Stimulated activated CD8-positive, alpha-beta memory T cell treated with anti-CD3 and anti-CD28 coated beads, Interleukin-12 subunit alpha, Interleukin-12 subunit beta, amount 100 ng/mL, for 24 hours (primary cell): Measurements from ENCODE around the gene TBXA2R.
"Not testable (repeated sequence)": the region's sequence is repeated elsewhere in the genome, so short reads cannot be mapped to it uniquely, and the experiment has no call there.

Experiments used
- DNase-seq: peaks from one replicate; pipeline ENCODE4 v3.0.0-alpha.2; 2020; ENCODE audit errors: extremely low read depth

TBXA2R gene

DNA sequence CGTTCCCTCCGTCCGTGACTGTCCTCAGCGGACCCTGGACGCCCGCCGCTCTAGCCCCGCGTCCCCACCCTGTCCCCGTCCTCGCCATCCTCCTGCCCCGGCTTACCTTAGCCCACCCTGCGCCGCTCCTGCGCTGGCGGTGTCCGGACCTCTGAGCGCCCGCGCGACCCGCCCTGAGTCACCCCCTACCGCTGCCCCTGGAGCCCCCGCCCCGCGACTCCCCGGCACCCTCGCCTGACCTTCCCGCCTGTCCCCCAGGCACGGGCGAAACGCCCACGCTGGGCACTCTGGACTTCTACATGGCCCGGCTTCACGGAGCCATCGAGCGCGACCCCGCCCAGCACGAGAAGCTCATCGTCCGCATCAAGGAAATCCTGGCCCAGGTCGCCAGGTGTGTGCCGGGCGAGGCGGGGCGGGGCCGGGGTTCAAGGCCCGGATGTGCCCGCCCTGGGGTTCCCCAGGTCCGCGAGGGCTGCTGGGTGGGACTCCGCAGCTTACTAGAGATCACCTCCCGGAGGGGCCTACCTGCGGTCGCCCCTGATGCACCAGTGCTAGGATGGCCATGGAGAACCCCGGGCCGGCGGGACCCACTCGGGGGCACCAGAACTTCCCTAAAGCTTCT is 28.8 kb downstream of the TBXA2R start:
- DNase-seq = no peak

DNA sequence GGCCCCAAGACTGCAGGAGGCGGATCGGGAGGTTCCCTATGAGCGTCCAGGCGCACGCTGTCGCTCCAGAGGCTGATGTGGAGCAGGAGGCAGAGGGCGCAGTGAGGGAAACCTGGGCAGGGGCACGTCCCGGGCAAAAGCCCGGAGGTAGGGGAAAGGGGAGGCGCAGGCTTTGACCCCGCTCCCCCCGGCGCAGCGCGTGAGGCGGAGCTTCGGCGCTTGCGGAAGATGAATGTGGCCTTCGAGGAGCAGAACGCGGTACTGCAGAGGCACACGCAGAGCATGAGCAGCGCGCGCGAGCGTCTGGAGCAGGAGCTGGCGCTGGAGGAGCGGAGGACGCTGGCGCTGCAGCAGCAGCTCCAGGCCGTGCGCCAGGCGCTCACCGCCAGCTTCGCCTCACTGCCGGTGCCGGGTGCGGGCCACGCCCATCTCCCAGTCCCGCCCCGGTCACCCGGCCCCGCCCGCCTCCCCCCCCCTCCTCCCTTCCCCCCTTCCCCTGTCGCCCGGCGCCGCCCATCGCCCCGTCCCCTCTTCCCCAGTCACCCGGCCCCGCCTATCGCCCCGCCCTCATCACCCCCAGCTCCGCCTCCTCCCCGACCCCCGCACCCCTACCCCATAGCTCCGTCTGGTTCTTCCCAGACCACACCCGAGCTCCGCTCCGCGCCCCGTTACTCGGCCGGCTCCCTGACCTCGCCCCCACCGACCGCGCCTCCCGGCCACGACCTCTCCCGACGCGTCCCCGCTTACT is 29.8 kb downstream of the TBXA2R start:
- no peak for DNase-seq

DNA sequence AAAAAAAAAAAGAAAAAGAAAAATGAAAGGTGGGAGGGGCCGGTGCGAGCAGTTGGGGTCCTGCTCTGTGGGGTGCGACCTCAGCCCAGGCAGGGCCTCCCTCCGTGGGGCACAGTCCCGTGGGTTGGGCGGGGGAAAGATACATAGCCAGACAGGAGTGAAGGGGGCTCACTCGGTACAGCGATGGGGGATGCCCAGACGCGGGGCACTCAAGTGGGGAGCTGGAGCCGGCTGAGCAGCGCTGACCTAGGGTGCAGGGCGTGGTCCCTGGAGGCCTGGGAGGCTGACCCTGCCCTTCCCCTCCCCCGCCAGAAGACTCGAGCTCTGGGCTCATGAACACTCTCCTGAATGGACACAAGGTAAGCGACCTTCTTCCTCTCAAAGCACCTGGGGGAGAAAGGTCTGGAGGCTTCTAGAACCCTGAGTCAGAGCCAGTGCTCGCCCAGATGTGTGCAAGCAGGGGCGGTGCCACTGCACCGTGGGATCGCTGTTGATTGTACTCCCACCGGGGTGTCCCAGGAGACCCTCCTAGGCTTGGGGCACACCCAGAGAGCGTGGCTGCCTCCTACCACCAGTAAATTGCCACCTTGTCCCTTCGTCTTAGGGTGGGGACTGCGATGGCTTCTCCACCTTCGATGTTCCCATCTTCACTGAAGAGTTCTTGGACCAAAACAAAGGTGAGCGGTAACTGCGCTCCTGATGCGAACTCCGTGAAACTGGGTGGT is 30.6 kb downstream of the TBXA2R start:
- no peak for DNase-seq

DNA sequence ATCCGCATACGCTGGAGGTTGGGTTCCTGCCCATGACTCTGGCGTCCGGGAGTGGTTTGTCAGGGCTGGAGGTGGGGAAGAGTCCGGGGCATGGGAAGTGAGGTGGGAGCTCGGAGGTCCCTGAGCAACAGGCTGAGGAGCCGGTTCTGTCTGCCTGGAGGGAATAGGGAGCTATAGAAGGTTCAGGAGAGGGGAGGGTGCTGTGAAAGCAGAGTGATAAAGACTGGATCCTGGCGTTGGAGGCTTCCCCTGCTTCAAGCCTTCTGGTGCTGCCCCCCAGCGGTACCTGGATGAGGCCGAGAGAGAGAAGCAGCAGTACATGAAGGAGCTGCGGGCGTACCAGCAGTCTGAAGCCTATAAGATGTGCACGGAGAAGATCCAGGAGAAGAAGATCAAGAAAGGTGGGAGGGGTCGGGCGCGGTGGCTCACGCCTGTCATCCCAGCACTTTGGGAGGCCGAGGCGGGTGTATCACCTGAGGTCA is 31.4 kb downstream of the TBXA2R start:
- DNase-seq = no peak

DNA sequence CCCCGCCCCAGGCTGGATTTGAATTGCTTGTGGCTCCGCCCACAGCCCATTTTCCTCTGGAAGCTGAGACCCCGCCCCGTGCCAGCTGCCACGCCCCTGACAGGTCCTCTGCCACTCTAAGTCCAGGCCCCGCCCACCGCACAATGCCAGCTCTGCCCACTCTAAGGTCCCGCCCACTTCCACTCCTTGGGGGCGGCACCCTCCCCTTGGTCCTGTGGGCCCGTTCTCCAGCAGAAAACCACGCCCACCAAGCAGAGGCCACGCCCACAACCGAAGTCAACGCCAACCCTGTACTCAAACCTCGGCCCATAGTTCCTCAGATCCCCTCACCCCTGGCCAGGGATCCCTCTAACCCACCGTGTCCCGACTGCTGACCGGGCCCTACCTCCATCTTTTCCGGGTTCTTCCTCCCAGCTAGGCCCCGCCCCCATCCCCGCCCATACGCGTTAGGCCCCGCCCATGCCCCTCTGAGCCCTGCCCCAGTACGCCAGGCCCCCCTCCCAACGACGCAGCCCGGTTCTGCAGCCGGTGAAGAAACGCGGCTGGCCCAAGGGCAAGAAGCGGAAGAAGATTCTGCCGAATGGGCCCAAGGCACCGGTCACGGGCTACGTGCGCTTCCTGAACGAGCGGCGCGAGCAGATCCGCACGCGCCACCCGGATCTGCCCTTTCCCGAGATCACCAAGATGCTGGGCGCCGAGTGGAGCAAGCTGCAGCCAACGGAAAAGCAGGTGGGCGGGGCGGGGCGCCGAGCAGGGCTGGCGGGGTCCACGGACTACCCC is 32.6 kb downstream of the TBXA2R start:
- DNase-seq = peak; percentile 54

DNA sequence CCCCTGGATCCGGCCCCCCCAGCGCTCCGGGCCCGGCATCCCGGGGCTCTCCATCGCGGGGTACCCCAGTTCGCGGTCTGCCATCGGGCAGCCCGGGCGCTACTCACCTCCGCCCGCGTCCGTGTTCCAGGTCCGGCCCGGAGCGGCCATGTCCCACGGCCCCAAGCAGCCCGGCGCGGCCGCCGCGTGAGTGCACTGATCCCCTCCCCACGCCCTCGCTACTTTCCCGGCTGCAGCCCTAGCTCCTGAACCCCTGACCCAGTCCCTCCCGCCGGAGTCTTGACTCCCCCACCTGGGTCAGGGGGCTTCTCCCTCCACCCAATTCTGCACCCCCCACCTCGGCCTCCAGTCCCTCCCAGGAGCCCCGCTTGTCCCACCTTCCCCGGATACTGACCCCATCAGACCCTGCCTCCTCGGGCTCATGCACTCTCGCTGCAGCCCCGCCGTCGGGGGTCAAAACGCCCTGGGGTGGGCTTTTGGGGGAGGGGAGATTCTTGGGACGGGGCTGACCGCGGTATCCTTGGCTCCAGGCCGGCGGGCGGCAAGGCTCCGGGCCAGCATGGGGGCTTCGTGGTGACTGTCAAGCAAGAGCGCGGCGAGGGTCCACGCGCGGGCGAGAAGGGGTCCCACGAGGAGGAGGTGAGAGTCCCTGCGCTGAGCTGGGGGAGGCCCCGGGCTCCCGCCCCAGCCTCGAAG is 33.4 kb downstream of the TBXA2R start:
- DNase-seq = no peak

DNA sequence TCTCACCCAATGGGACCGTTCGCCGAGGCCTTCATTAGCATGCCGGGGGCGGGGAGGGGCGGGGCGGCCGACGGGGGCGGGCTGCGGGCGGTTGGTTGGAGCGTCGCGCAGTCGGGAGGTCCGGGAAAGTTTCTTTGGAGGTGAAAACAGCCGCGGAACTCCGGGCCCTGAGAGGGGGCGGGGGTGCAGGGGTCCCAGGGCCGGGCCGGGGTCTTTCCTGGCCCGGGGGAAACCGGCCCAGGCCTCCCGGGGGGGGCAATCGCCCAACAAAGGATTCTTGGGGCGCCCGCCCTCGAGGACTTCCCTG is 33.9 kb downstream of the TBXA2R start, which contains the start of gene HMG20B:
HMG20B (plus strand) TSS at position 90 of the 307 bp plus-strand sequence. CDS start 366 bp downstream, outside the sequence.
- DNase-seq = no peak

DNA sequence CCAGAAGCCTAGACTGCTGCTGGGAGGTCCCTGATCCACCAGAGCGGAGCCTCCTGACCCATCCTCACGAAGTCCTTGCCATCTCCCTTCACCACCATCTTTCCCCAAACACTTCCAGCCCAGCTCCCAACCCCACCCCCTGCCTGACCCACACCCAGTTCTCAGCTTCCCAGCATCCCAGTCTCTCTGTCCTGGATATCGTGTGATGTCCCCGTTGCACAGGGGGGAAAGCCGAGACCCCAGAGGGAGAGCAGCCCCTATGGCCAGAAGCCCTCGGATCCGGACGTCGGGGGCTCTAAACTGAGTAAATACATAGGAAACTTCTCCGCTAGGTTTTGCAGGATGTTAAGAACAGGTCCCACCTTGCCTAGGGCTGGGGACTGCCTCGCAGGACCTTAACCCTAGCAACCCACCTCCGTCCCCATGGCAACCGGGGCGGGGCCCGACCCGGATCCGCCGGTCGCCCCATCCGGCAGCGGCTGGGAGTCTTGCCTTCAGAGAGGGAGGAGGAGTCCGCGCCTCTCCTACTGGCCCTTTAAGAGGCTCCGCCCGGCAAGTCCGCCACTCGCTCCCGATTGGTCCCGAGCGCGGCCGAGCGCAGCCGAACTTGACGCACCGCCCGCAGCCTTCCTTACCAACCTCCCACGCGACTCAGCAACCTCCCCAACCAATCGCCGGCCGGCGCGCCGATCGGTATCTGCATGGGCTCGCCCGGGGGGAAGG is 34.4 kb downstream of the TBXA2R start:
- peak; percentile 99 for DNase-seq

DNA sequence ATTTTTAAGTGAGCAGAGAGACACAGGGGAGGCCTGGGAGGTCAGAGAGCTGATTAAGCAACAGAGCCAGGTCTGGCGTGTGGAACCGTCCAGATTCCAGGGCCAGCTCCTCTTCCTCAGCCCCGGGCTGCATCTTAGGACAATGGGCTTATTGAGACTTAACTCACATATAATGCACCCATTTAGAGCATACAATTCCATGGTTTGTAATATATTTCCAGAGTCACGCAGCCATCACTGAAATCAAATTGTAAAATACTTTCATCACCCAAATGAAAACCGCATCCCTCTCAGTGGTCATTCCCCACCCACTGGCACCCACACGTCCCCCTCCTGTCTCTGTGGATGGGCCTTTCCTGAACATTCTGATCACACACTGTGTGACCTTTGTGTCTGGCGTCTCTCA is 36.1 kb downstream of the TBXA2R start:
- no peak for DNase-seq

DNA sequence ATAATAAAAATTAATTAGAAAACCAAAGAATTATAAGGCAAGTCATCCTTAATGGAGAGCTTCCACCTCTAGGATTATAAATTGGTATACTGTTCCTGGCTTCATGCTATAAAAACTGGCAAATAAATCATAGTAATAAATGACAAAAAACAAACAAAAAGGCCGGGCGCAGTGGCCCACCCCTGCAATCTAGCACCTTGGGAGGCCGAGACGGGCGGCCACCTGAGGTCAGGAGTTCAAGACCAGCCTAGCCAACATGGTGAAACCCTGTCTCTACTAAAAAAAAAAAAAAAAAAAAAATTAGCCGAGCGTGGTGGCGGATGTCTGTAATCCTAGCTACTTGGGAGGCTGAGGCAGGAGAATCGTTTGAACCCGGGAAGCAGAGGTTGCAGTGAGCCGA is 36.6 kb downstream of the TBXA2R start:
- DNase-seq = not testable (repeated sequence)

DNA sequence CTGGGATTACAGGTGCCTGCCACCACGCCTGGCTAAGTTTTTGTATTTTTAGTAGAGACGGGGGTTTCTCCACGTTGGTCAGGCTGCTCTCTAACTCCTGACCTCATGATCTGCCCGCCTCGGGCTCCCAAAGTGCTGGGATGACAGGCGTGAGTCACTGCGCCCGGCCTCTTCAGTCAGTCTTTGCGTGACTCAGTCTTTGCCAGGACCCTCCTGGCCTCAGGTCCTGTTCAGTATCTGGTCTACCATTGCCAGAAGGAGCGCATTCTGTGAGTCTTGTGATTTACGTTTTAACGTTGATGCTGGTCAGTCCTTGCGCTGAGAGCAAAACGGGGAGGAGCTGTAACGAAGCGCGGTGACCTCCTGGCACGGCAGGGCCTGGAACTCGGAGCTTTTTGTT is 41.5 kb downstream of the TBXA2R start:
- DNase-seq = no peak

DNA sequence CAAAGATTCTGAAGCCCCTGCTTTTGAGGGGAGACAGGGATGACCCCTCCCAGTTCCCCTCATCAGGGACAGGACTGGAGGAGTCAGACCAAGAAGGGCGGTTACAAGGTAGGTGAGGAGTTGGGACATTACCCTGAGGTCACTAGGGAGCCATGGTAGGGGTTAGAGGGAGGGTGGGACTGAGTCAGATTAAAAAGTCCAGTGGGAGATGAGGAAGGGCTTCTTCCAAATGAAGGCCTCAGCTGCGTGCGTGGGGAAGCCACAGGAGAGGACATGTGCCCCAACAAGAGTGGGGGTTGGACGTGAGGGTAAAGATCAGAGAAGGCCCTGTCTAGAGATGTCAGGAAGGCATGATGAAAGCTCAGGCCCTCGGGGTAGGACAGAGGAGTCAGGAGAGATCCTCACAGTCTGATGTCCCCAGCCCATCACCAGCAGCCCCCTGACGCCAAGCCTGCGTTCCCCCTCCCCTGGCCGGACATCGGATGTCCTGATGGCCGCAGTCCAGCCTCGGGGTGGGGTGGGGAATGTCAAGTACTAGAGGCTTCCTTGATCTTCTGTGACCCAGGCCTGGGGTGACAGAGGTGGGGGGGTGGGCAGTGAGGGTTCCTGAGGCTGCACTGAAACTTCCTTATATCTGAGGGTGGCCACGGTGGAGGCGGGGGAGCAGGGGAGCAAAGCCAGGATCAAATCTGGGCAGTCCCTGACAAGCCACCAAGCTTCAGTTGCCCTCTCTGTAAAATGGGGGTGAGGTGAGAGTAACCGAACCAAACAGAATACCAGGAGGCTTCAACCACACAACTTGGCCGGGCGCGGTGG is 42.8 kb downstream of the TBXA2R start:
- no peak for DNase-seq

DNA sequence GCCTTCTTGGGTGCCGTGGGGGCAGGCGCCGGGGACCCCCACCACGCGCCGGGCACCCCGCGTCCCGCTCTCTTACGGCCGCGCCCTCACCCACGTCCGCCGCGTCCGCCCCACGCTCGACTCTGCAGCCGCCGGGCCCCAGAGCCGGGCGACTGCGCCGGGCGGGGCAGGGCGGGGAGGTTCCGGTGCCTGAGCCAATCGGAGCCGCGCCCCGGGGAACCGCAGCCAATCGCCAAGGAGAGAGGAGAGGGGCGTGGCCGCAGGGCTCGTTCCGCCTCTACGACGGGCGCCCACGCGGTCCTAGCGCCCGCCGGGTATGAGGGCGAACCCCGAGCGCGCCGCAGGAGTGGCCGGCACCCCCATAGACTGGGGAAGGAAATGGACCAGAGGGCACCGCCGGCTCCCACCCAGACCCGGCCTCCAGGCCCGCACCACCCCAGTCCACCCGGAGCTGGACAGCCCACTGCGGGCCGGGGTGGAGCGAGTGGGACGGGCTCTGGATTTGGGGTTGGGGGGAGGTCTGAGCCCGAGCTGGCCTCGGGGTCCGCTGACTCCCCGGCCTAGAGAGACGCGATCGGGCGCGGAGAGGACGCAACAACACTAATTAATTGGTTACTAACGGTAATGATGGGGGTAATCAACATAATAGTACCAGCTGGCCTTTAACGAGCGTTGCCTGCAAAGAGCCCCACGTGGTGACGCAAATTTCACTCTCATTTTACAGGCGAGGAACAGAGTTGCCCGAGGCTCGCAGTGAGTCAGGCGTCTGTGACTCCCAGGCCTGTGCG is 49.0 kb downstream of the TBXA2R start, which contains the start of gene MFSD12:
MFSD12 (minus strand) TSS at position 126 of the 788 bp plus-strand sequence. CDS start 183 bp downstream, outside the sequence.
- peak; percentile 91 for DNase-seq

DNA sequence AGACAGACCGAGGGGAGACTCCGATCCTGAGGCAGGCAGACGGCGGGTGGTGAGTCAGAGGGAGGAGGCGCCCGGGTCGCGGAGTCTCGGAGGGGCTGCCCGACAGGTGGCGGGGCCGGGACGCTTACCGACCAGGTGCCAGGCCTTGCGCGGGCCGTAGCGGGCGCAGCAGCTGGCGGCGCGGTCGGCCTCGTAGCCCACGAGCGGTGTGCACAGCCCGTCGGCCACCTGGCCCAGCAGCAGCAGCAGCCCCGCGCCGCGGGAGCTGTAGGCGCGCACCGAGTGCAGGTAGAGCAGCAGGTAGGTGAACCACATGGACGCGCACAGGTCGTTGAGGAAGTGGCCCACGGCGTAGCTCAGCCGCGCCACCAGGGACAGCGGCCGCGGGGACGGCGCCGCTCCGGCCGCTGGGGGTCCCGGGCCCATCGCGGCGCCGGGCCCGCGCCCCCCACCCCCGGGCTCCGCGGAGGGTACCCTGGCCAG is 49.7 kb downstream of the TBXA2R start:
- DNase-seq = no peak

DNA sequence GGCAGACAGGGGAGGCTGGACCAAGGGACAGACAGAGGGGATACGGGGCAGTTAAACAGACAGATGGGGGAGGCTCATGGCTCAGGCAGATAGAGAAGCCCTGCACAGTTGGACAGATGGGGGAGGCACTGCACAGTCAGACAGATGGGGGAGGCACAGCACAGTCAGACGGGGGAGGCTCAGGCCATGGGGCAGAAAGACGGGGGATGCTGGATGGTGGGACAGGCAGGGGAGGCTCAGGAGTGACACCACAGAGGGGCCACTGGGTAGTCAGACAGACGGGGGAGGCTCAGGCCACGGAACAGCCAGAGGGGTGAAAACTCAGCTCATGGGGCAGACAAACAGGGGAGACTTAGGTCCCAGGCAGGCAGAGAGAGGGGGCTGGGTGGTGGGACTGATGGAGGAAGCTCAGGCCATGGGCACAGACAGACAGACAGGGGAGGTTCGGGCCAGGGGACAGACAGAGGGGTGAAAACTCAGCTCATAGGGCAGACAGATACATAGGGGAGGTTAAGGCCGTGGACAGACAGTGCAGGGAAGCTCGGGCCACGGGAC is 50.2 kb downstream of the TBXA2R start:
- DNase-seq = no peak

DNA sequence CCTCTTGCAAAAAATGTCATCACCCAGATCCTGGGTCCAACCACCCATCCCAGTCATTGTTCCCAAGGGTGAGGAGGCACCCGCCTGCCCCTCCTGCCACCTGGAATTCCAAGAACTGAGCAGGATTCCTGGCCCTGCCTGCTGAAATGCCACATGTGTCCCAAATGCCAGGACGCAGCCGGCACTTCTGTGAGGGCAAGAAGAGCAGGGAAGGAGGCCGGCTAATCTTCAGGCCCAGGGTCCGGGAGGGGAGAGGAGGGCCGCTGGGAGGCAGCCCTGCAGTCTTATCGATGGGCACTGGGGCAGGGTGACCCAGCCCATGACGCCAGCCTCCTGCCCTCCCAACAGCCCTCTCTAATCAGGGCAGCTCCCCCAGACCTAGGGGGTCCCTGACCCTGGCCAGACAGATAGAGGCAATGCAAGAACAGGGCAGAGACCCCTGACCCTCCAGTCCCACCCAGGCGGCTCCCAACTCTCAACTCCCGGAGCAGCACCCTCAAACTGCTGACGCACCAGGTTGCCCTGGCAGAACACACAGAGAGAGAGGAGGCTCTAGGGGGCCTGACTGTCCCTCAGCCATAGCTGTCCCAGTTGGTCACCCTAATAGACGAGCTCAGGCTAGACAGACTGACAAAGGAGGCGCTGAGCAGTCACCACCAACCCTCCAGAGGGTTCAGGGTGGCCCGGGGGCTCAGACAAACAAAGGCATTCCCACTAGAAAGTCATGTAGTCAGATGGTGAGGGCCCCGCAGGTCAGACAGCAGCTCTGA is 50.8 kb downstream of the TBXA2R start:
- no peak for DNase-seq

DNA sequence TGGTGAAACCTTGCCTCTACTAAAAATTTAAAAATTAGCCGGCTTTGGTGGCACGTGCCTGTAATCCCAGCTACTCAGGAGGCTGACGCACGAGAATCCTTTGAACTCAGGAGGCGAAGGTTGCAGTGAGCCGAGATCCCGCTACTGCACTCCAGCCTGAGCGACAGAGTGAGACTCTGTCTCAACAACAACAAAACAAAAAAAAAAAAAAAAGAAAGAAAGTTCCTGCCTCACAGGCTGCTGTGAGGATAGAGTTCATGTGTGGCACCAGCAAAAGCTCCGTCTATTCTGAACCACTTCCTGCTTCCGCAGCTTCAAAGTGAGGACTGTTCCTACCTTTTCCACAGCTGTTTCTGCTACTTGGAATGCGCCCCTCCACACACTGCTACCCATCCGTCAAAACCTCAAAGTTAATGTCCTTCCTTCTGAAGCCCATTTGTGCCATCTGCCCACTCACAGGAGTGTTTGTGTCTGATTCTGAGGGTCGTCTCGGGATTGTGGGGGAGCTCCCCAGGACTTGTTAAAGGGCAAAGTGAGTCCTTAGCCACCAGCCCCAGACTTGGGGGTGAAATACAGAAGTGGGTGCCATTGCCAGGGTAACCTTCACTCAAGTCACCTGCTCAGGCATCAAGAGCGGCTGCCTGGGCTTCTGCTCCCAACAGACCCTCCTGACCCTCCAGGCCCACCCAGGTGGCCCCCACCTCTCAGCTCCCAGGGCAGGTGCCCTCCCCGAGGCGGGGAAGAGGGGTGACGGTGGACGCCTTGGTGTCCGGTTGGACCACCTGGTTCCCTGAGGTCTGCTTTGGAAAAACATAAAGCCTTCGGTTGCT is 52.2 kb downstream of the TBXA2R start:
- DNase-seq = no peak
